Nephron (organoid): ENCODE results near the gene KAZALD1.

ENCODE experiments used
- H3K27ac Mint-ChIP-seq, 3 experiments: 2 replicates each; pipeline ENCODE4 v1.8.0; 2020; ENCODE audit warnings: mixed read lengths in 3 of 3, mild to moderate bottlenecking in 2 of 3, moderate library complexity in 1 of 3
- H3K27me3 Mint-ChIP-seq: 2 replicates; pipeline ENCODE4 v1.8.0; 2021; ENCODE audit warnings: low read depth, mild to moderate bottlenecking, moderate library complexity, mixed read lengths
- H3K36me3 Mint-ChIP-seq: 2 replicates; pipeline ENCODE4 v1.8.0; 2020; ENCODE audit warnings: low read depth, mixed read lengths
- H3K4me1 Mint-ChIP-seq: 2 replicates; pipeline ENCODE4 v1.8.0; 2020; ENCODE audit warnings: mixed read lengths
- H3K4me3 Mint-ChIP-seq, 3 experiments: 2 replicates each; pipeline ENCODE4 v1.8.0; 2020; ENCODE audit warnings: mild to moderate bottlenecking in 3 of 3, mixed read lengths in 3 of 3, moderate library complexity in 2 of 3
- H3K9me3 Mint-ChIP-seq: 2 replicates; pipeline ENCODE4 v1.8.0; 2020; ENCODE audit warnings: mixed read lengths
- CTCF ChIP-seq, 3 experiments: fragments of 200-600 bp; sonication (generic); IDR thresholded peaks; one replicate each; pipeline ENCODE4 v1.5.0; 2021; ENCODE audit warnings: antibody characterized with exemption in 3 of 3; ENCODE audit not compliant: unreplicated experiment in 3 of 3

KAZALD1 gene

GRCh38 chr10:101106351-101106750 lies 44.6 kb downstream of the KAZALD1 start:
- H3K36me3 Mint-ChIP-seq, result no peaks in the 10 kb centered on the region
- H3K4me3 Mint-ChIP-seq, result no peak overlapping the region
- TF ChIP-seq CTCF (IDR thresholded peaks at IDR 0.05; ENCODE audit: unreplicated experiment in 3 of 3), result no peak
- peaks cover 62% of the 10 kb centered on the region for H3K27me3 Mint-ChIP-seq
- H3K27ac Mint-ChIP-seq, result no peak overlapping the region
- H3K4me1 Mint-ChIP-seq, result no peaks in the 10 kb centered on the region
- no peaks in the 10 kb centered on the region for H3K9me3 Mint-ChIP-seq

- no peaks in the 10 kb centered on the region for H3K9me3 Mint-ChIP-seq
- H3K36me3 Mint-ChIP-seq, result no peaks in the 10 kb centered on the region
- H3K27me3 Mint-ChIP-seq, result peaks cover 59% of the 10 kb centered on the region
- peaks cover 4% of the 10 kb centered on the region for H3K4me1 Mint-ChIP-seq
- H3K27ac Mint-ChIP-seq, result no peak overlapping the region
- no peak for TF ChIP-seq CTCF (IDR thresholded peaks at IDR 0.05; ENCODE audit: unreplicated experiment in 3 of 3)
- H3K4me3 Mint-ChIP-seq, result no peak overlapping the region
Observed at GRCh38 chr10:101107771-101108170, 46.0 kb downstream of the KAZALD1 start.

DNA sequence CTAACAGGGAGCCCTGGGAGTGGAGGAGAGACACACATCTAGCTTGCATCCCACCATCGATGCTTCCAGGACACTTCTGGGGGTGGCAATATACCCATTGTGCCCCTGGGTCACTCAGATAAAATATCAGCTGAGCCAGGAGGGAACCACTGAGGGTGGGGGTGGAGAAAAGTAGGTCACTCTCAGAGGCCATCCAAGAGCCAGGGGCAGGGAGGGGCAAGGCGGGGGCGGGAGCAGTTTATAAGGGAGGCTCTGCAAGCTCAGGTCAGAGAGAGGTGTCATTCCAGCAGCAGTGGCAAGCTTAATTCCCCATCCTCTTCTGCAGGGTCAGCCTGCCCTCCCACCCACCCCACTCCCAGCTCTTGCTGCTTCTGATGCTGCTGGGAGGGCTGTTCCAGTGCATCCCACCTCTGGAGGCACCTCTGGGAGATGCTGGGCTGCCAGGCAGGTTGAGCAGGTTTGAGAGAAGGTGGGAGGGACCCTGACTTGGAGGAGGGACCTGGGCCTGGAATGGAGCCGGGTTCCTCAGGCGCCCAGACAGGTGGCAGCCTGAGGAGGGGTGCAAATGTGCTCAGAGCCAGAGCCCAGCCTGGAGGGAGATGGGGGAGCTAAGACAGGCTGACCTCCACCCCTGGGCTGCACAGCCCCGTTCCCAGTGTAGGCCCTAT lies 49.2 kb downstream of the KAZALD1 start:
- no peaks in the 10 kb centered on the region for H3K36me3 Mint-ChIP-seq
- H3K27ac Mint-ChIP-seq, result no peak overlapping the region
- no peak for TF ChIP-seq CTCF (IDR thresholded peaks at IDR 0.05; ENCODE audit: unreplicated experiment in 3 of 3)
- H3K9me3 Mint-ChIP-seq, result no peaks in the 10 kb centered on the region
- H3K4me1 Mint-ChIP-seq, result peaks cover 12% of the 10 kb centered on the region
- H3K4me3 Mint-ChIP-seq, result no peak overlapping the region
- H3K27me3 Mint-ChIP-seq, result peaks cover 67% of the 10 kb centered on the region

DNA sequence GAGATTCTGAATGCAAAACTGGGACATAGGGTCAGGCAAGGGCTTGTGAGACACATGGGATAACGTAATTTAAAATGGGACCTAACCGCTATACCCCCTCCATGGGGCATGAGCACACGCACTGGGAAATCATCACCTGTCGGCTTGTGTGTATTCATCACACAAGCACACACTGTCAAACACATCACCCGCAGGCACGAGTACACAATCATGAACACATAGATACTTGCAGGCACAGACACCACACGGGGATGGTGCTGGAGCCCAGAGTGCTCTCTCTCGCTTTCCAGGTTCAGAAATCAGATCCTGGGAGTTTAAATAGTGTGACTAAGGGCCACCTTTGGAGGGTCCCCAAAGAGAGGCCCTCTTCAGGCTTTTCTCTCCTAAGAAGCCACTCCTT lies 49.8 kb downstream of the KAZALD1 start:
- no peaks in the 10 kb centered on the region for H3K36me3 Mint-ChIP-seq
- peaks cover 12% of the 10 kb centered on the region for H3K4me1 Mint-ChIP-seq
- H3K27me3 Mint-ChIP-seq, result peaks cover 71% of the 10 kb centered on the region
- no peak overlapping the region for H3K27ac Mint-ChIP-seq
- H3K4me3 Mint-ChIP-seq, result no peak overlapping the region
- H3K9me3 Mint-ChIP-seq, result no peaks in the 10 kb centered on the region
- TF ChIP-seq CTCF (IDR thresholded peaks at IDR 0.05; ENCODE audit: unreplicated experiment in 3 of 3), result no peak

DNA sequence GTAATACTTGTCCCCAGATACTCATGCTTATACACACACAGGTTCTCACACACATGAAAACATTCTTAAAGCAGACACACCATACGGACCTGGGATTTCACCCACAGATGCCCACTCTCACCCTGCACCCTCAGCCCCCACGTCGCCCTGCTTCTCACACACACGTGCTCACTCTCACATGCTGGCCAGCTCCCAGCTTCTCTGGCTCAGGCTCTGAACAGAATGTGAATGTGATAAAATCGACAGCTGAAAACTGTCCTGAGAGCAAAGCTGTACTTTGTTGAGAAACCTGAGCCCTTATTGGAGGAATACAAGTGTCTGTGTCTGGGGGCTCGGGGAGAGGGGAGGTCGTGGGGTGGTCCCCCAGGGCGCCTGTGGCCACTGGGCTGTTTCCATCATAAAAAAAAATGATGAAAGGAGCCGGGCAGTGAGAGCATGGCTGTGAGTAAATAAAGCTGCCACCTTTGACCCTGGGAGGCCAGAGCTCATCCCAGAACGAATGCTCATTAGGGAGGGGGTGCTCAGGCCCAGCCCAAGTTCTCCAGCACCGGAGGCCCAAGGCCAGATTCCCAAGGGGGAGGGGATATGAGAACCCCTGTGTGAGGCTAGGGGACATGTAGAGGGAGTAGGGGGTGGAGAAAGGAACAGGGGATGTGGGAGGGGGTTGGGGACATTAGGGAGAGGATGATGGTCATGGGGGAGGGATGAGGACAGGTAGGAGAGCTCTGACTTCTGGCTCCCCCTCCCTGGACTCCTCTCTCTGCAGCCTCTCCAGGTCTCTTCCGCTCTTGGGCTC lies 51.2 kb downstream of the KAZALD1 start:
- H3K36me3 Mint-ChIP-seq, result no peaks in the 10 kb centered on the region
- no peak for TF ChIP-seq CTCF (IDR thresholded peaks at IDR 0.05; ENCODE audit: unreplicated experiment in 3 of 3)

More for the DNA sequence above, 51.2 kb downstream of the KAZALD1 start:
- Mint-ChIP-seq H3K27me3 (peaks cover 77% of the 10 kb centered on the region), H3K9me3 (no peaks in the 10 kb centered on the region), H3K27ac (no peak overlapping the region), H3K4me3 (no peak overlapping the region), H3K4me1 (peaks cover 12% of the 10 kb centered on the region)
